ENCODE data around the gene SH3GL2. TPM values are rescaled to one million over a fixed set of nuclear protein-coding genes. Genes with fewer than 3 reads are reported as not detected.

Gene SH3GL2
- total RNA-seq, 5 donors from 2014 or later (not counting 1 experiment from before 2014, with no cell fraction given) = not detected

DNA sequence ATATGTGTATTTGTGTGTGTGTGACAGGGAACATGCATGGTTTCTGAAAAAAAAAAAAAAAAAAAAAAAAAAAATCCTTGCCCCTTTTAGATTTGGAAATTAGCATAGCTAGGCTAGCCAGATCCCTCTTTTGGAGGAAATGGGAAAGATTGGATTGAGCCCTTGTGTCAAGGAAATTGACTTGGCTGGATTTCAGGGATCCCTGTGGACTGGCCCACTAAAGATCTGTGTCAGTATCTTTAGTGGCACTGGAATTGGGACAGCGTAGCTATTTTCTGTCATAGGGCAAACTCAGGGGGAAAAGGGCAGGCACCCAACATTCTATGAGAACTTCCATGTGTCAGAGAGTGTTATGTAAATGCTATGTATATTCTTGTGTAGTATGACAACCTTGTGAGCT lies 35.4 kb downstream of the SH3GL2 start:
- H3K27me3 ChIP-seq (replicated peaks in 1 of 2; ENCODE audit: control insufficient read depth in 2 of 2, extremely low read depth in 1 of 2, insufficient read depth in 2 of 2, low read length in 1 of 2) = no peaks in the 10 kb centered on the region
- DNase-seq = no peak
- no peak overlapping the region for H3K27ac ChIP-seq (ENCODE audit: low read length)
- Mint-ChIP-seq H3K4me1 (no peaks in the 10 kb centered on the region), H3K36me3 (no peaks in the 10 kb centered on the region), H3K4me3 (no peak overlapping the region), H3K27ac (no peak overlapping the region), H3K9me3 (peaks cover 0 to 7% (median 2%) of the 10 kb centered on the region in 3 donors), H3K27me3 (no peaks in the 10 kb centered on the region)
- CTCF ChIA-PET = interaction anchor here in 1 of 2 donors (0.6 kb wide), 1 partner anchor 1478 kb away, joined by 5 read pairs; no protein-coding TSS in a partner anchor
- no peaks in the 10 kb centered on the region for H3K9me3 ChIP-seq
- no peaks in the 10 kb centered on the region for H3K4me1 ChIP-seq (ENCODE audit: control insufficient read depth in 1 of 2, extremely low read depth in 1 of 2, insufficient read depth in 2 of 2, low read length in 2 of 2)
- POLR2A ChIA-PET = interaction anchor here in 1 of 2 donors (0.6 kb wide), 2 partner anchors 78 to 757 kb away, joined by 3 to 5 read pairs; no protein-coding TSS in a partner anchor
- no CpG with 5 or more reads among the region's 1 CpG for WGBS (ENCODE audit: insufficient coverage)
- H3K4me3 ChIP-seq (ENCODE audit: control insufficient read depth in 1 of 2, extremely low read depth in 1 of 2, low read length in 1 of 2) = no peak overlapping the region
- no peak for ATAC-seq (replicated peaks in 1 of 4)
- no peaks in the 10 kb centered on the region for H3K36me3 ChIP-seq (ENCODE audit: control insufficient read depth in 2 of 2, extremely low read depth in 1 of 2, insufficient read depth in 1 of 2, low read length in 1 of 2)

DNA sequence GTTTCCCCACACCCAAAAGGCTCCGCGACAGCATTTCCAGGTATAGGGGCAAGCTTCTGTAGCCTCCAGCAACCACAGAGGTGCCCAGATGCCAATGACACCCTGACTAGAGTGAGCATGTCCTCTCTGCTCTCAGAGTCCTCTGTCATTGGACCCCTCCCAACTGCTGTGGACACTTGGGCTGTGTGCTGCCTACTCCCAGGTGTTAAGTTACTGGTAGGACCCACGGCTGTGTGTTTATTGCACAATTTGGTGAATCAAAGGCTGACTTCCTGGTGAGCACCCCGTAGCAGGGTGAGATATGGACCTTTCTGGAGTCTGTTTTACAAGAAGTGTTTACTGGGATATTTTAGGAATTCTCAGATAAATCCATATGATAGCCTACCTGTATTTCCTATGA lies 36.0 kb downstream of the SH3GL2 start:
- Mint-ChIP-seq H3K27me3 (no peaks in the 10 kb centered on the region), H3K4me3 (no peak overlapping the region), H3K4me1 (no peaks in the 10 kb centered on the region), H3K9me3 (peaks cover 0 to 7% (median 2%) of the 10 kb centered on the region in 3 donors), H3K36me3 (no peaks in the 10 kb centered on the region), H3K27ac (no peak overlapping the region)
- 100% methylated on average over 2 of the region's 4 CpGs for WGBS (ENCODE audit: insufficient coverage)
- Histone ChIP-seq H3K36me3 (ENCODE audit: control insufficient read depth in 2 of 2, extremely low read depth in 1 of 2, insufficient read depth in 1 of 2, low read length in 1 of 2) (no peaks in the 10 kb centered on the region), H3K27me3 (replicated peaks in 1 of 2; ENCODE audit: control insufficient read depth in 2 of 2, extremely low read depth in 1 of 2, insufficient read depth in 2 of 2, low read length in 1 of 2) (no peaks in the 10 kb centered on the region), H3K4me3 (ENCODE audit: control insufficient read depth in 1 of 2, extremely low read depth in 1 of 2, low read length in 1 of 2) (no peak overlapping the region), H3K27ac (ENCODE audit: low read length) (no peak overlapping the region), H3K9me3 (no peaks in the 10 kb centered on the region), H3K4me1 (ENCODE audit: control insufficient read depth in 1 of 2, extremely low read depth in 1 of 2, insufficient read depth in 2 of 2, low read length in 2 of 2) (no peaks in the 10 kb centered on the region)
- ChIA-PET CTCF (interaction anchor here in 1 of 2 donors (0.7 kb wide), 1 partner anchor 93 kb away, joined by 5 read pairs; no protein-coding TSS in a partner anchor), POLR2A (no interaction called here)
- no peak for ATAC-seq (replicated peaks in 1 of 4)
- DNase-seq = no peak

DNA sequence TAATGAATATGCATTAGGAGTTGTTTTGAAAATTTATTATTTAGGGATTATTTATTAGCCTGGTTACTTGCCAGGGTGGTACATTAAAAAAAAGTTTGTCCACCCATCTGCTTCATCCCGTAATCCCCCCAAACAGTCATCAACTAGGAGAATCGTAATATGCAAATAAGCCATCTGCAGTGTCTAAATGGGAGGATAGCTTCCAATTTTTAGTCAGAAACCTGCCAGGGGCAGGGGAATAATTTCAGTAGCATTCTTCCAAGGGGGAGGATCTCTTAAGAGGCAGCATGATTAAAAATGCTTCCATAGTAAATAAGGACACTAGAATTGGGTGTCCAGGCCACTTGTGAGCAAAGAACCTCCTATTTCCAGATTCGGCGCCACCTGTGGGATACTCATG lies 43.3 kb downstream of the SH3GL2 start:
- H3K27ac ChIP-seq (ENCODE audit: low read length) = no peak overlapping the region
- ChIA-PET POLR2A (no interaction called here), CTCF (no interaction called here)
- Mint-ChIP-seq H3K9me3 (peaks cover 6 to 12% (median 10%) of the 10 kb centered on the region in 3 donors), H3K4me1 (no peaks in the 10 kb centered on the region), H3K36me3 (no peaks in the 10 kb centered on the region), H3K4me3 (no peak overlapping the region), H3K27me3 (no peaks in the 10 kb centered on the region), H3K27ac (no peak overlapping the region)
- H3K36me3 ChIP-seq (ENCODE audit: control insufficient read depth in 2 of 2, extremely low read depth in 1 of 2, insufficient read depth in 1 of 2, low read length in 1 of 2) = no peaks in the 10 kb centered on the region
- H3K4me3 ChIP-seq (ENCODE audit: control insufficient read depth in 1 of 2, extremely low read depth in 1 of 2, low read length in 1 of 2) = no peak overlapping the region
- WGBS (ENCODE audit: insufficient coverage) = no CpG with 5 or more reads among the region's 4 CpGs
- no peaks in the 10 kb centered on the region for H3K9me3 ChIP-seq
- ATAC-seq (replicated peaks in 1 of 4) (no peak), DNase-seq (no peak)
- no peaks in the 10 kb centered on the region for H3K4me1 ChIP-seq (ENCODE audit: control insufficient read depth in 1 of 2, extremely low read depth in 1 of 2, insufficient read depth in 2 of 2, low read length in 2 of 2)
- no peaks in the 10 kb centered on the region for H3K27me3 ChIP-seq (replicated peaks in 1 of 2; ENCODE audit: control insufficient read depth in 2 of 2, extremely low read depth in 1 of 2, insufficient read depth in 2 of 2, low read length in 1 of 2)

DNA sequence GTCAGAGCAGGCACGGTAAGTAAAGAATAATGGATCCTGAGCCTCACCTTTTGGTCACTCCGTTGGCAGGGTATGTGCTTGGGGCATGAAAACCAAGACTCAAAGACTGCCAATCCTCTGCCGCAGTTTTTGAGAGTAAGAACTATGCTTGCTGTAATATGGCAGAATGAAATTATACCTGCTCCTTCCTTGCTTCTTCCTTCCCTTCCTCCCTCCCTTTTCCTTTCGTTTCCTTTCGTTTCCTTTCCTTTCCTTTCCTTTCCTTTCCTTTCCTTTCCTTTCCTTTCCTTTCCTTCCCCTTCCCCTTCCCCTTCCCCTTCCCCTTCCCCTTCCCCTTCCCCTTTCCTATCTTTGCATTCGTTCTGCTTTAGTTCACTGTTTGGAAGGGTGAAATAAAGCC lies 43.9 kb downstream of the SH3GL2 start:
- ChIA-PET POLR2A (no interaction called here), CTCF (no interaction called here)
- Mint-ChIP-seq H3K27me3 (no peaks in the 10 kb centered on the region), H3K4me1 (no peaks in the 10 kb centered on the region), H3K4me3 (no peak overlapping the region), H3K27ac (no peak overlapping the region), H3K36me3 (no peaks in the 10 kb centered on the region), H3K9me3 (peaks cover 6 to 10% (median 10%) of the 10 kb centered on the region in 3 donors)
- no peaks in the 10 kb centered on the region for H3K4me1 ChIP-seq (ENCODE audit: control insufficient read depth in 1 of 2, extremely low read depth in 1 of 2, insufficient read depth in 2 of 2, low read length in 2 of 2)
- H3K27ac ChIP-seq (ENCODE audit: low read length) = no peak overlapping the region
- H3K36me3 ChIP-seq (ENCODE audit: control insufficient read depth in 2 of 2, extremely low read depth in 1 of 2, insufficient read depth in 1 of 2, low read length in 1 of 2) = no peaks in the 10 kb centered on the region
- WGBS (ENCODE audit: insufficient coverage) = 80% methylated on average over 1 of the region's 6 CpGs
- no peaks in the 10 kb centered on the region for H3K27me3 ChIP-seq (replicated peaks in 1 of 2; ENCODE audit: control insufficient read depth in 2 of 2, extremely low read depth in 1 of 2, insufficient read depth in 2 of 2, low read length in 1 of 2)
- H3K9me3 ChIP-seq = no peaks in the 10 kb centered on the region
- ATAC-seq (replicated peaks in 1 of 4) (no peak), DNase-seq (no peak)
- no peak overlapping the region for H3K4me3 ChIP-seq (ENCODE audit: control insufficient read depth in 1 of 2, extremely low read depth in 1 of 2, low read length in 1 of 2)

DNA sequence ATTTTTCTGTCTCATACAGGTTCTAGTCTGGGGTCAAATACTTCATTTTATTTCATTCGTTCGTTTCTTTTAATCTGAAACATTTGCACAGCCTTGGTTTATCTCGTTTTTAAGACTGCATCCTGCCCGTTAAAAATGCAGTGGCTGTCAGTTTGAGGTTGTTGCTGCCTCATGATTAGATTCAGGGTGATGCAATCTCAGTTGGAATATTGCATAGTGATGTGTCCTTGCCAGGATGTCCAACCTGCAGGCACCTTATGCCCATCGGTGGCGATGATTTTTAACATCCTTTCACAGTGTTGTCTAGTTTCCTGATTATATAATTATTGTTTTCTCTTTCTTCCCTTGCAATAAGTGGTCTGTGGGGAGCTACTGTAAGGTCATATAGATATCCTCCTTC lies 45.1 kb downstream of the SH3GL2 start:
- H3K36me3 ChIP-seq (ENCODE audit: control insufficient read depth in 2 of 2, extremely low read depth in 1 of 2, insufficient read depth in 1 of 2, low read length in 1 of 2) = no peaks in the 10 kb centered on the region
- no peaks in the 10 kb centered on the region for H3K27me3 ChIP-seq (replicated peaks in 1 of 2; ENCODE audit: control insufficient read depth in 2 of 2, extremely low read depth in 1 of 2, insufficient read depth in 2 of 2, low read length in 1 of 2)
- no peaks in the 10 kb centered on the region for H3K9me3 ChIP-seq
- H3K4me3 Mint-ChIP-seq = no peak overlapping the region
- no peak overlapping the region for H3K27ac ChIP-seq (ENCODE audit: low read length)
- H3K4me3 ChIP-seq (ENCODE audit: control insufficient read depth in 1 of 2, extremely low read depth in 1 of 2, low read length in 1 of 2) = no peak overlapping the region
- no peaks in the 10 kb centered on the region for H3K36me3 Mint-ChIP-seq
- WGBS (ENCODE audit: insufficient coverage) = 80% methylated on average over 2 of the region's 6 CpGs
- peaks cover 6 to 10% (median 9%) of the 10 kb centered on the region in 3 donors for H3K9me3 Mint-ChIP-seq
- no peaks in the 10 kb centered on the region for H3K27me3 Mint-ChIP-seq
- H3K4me1 ChIP-seq (ENCODE audit: control insufficient read depth in 1 of 2, extremely low read depth in 1 of 2, insufficient read depth in 2 of 2, low read length in 2 of 2) = no peaks in the 10 kb centered on the region
- ATAC-seq (replicated peaks in 1 of 4) (no peak), DNase-seq (no peak)
- ChIA-PET POLR2A (no interaction called here), CTCF (no interaction called here)
- no peaks in the 10 kb centered on the region for H3K4me1 Mint-ChIP-seq
- no peak overlapping the region for H3K27ac Mint-ChIP-seq

DNA sequence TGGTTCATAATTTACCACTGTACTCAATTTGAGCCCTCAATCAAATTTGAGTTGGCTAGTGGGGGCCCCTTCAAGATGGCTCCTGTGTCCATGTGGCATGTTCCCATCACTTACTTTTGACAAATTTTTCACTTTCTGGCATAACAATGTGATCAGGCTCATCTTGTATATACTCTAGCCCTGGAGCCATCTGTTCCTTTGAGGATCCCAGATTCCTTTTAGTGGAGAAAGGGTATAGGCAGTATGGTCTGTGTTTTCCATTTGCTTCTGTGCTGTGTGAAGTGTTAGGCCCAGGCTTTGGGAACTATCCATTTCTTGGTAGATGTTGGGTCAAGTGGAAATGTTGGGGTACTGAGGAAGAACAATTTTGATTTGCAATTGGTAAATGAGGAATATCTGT lies 45.7 kb downstream of the SH3GL2 start:
- Histone ChIP-seq H3K9me3 (no peaks in the 10 kb centered on the region), H3K4me3 (ENCODE audit: control insufficient read depth in 1 of 2, extremely low read depth in 1 of 2, low read length in 1 of 2) (no peak overlapping the region), H3K36me3 (ENCODE audit: control insufficient read depth in 2 of 2, extremely low read depth in 1 of 2, insufficient read depth in 1 of 2, low read length in 1 of 2) (no peaks in the 10 kb centered on the region), H3K27ac (ENCODE audit: low read length) (no peak overlapping the region), H3K4me1 (ENCODE audit: control insufficient read depth in 1 of 2, extremely low read depth in 1 of 2, insufficient read depth in 2 of 2, low read length in 2 of 2) (no peaks in the 10 kb centered on the region), H3K27me3 (replicated peaks in 1 of 2; ENCODE audit: control insufficient read depth in 2 of 2, extremely low read depth in 1 of 2, insufficient read depth in 2 of 2, low read length in 1 of 2) (no peaks in the 10 kb centered on the region)
- Mint-ChIP-seq H3K36me3 (no peaks in the 10 kb centered on the region), H3K4me1 (no peaks in the 10 kb centered on the region), H3K9me3 (peaks cover 6 to 10% (median 9%) of the 10 kb centered on the region in 3 donors), H3K27me3 (no peaks in the 10 kb centered on the region), H3K4me3 (no peak overlapping the region), H3K27ac (no peak overlapping the region)
- ATAC-seq (replicated peaks in 1 of 4) (no peak), DNase-seq (no peak)
- POLR2A ChIA-PET = no interaction called here
- CTCF ChIA-PET = no interaction called here

All from T-cell (primary cell).